Naive thymus-derived CD4-positive, alpha-beta T cell (primary cell): ENCODE results near the gene SETD5. TPM values are rescaled to one million over a fixed set of nuclear protein-coding genes. Genes with fewer than 3 reads are reported as not detected.
A peak's percentile ranks its signal among the peaks of the same experiment; 100 is the strongest.

Experiments
- ATAC-seq: fragments of 150-1000 bp; cut with Tn5 transposase; 2 replicates; pipeline ENCODE4 v1.10.0; 2021; ENCODE audit warnings: mild to moderate bottlenecking, moderate library complexity
- CTCF ChIA-PET: fragments of 350-600 bp; sonication (Branson Sonifier 250); formaldehyde crosslinking; loops from one replicate; lab custom pipeline; 2021; ENCODE audit warnings: antibody characterized with exemption; lab: Charles Lee
- POLR2A ChIA-PET: fragments of 350-600 bp; sonication (Branson Sonifier 250); formaldehyde crosslinking; loops from one replicate; lab custom pipeline; 2021; ENCODE audit warnings: antibody characterized with exemption, inconsistent platforms; lab: Charles Lee
- DNase-seq, 9 donors: peaks; one replicate each; pipeline versions ENCODE4 v3.0.0 to v3.0.0-alpha.2; 2020 to 2022; ENCODE audit warnings: mixed read lengths in 1 of 9
- H3K27ac ChIP-seq: one replicate; pipeline ENCODE4 v1.7.0; 2013; ENCODE audit warnings: mild to moderate bottlenecking, low read depth, low read length, moderate library complexity
- H3K27me3 ChIP-seq, 2 donors: one replicate each; pipeline ENCODE4 v1.7.0; 2013; ENCODE audit warnings: low read length in 2 of 2, mild to moderate bottlenecking in 2 of 2, moderate library complexity in 2 of 2; ENCODE audit not compliant: control insufficient read depth in 2 of 2, insufficient read depth in 2 of 2
- H3K36me3 ChIP-seq, 3 experiments: 1 replicate in 2 of 3; 2 replicates in 1 of 3; pipeline ENCODE4 v1.7.0; 2013; ENCODE audit warnings: low read length in 3 of 3, mild to moderate bottlenecking in 3 of 3, moderate library complexity in 1 of 3; ENCODE audit not compliant: insufficient read depth in 3 of 3, control insufficient read depth in 2 of 3
- H3K4me1 ChIP-seq, 2 donors: one replicate each; pipeline ENCODE4 v1.7.0; 2013; ENCODE audit warnings: low read length in 2 of 2, mild to moderate bottlenecking in 2 of 2, moderate library complexity in 1 of 2; ENCODE audit not compliant: control insufficient read depth in 2 of 2, insufficient read depth in 2 of 2
- H3K4me3 ChIP-seq: 2 replicates; pipeline ENCODE4 v1.7.0; 2013; ENCODE audit warnings: mild to moderate bottlenecking, low read length
- H3K9me3 ChIP-seq, 3 experiments: 1 replicate in 2 of 3; 2 replicates in 1 of 3; pipeline ENCODE4 v1.7.0; 2013; ENCODE audit warnings: low read length in 3 of 3; ENCODE audit not compliant: control insufficient read depth in 2 of 3
- H3K27ac Mint-ChIP-seq, 9 donors: one replicate each; pipeline ENCODE4 v1.8.0; 2020 to 2022; ENCODE audit warnings: mixed read lengths in 9 of 9, mild to moderate bottlenecking in 8 of 9, moderate library complexity in 5 of 9, inconsistent platforms in 2 of 9
- H3K27me3 Mint-ChIP-seq, 5 donors: one replicate each; pipeline ENCODE4 v1.8.0; 2021 to 2022; ENCODE audit warnings: mixed read lengths in 5 of 5, mild to moderate bottlenecking in 1 of 5
- H3K36me3 Mint-ChIP-seq, 5 donors: one replicate each; pipeline ENCODE4 v1.8.0; 2020 to 2022; ENCODE audit warnings: mixed read lengths in 5 of 5, mild to moderate bottlenecking in 3 of 5, inconsistent platforms in 1 of 5
- H3K4me1 Mint-ChIP-seq, 7 donors: one replicate each; pipeline ENCODE4 v1.8.0; 2020 to 2022; ENCODE audit warnings: mixed read lengths in 7 of 7, mild to moderate bottlenecking in 3 of 7, inconsistent platforms in 1 of 7
- H3K4me3 Mint-ChIP-seq, 10 donors: one replicate each; pipeline ENCODE4 v1.8.0; 2020 to 2022; ENCODE audit warnings: mild to moderate bottlenecking in 10 of 10, mixed read lengths in 10 of 10, moderate library complexity in 6 of 10, inconsistent platforms in 2 of 10
- H3K9me3 Mint-ChIP-seq, 11 donors: one replicate each; pipeline ENCODE4 v1.8.0; 2020 to 2022; ENCODE audit warnings: mixed read lengths in 11 of 11, mild to moderate bottlenecking in 4 of 11, inconsistent platforms in 1 of 11, moderate library complexity in 1 of 11
- intact Hi-C, 2 donors: fragments of 100-400 bp; cut with micrococcal nuclease; formaldehyde crosslinking; loops; one replicate each; pipeline ENCODE4 v1.15.1; 2023
- polyA plus RNA-seq, 2 donors: library from polyadenylated mRNA; unstranded; fragments of 300-500 nt; fragmentation: Illumina TruSeq; gene quantifications; one replicate each; pipeline ENCODE4 v1.2.3, GENCODE V29; 2021
- total RNA-seq, 6 experiments: library from RNA in 5 of 6; stranded (reverse) in 5 of 6; gene quantifications; 1 replicate in 5 of 6; 2 replicates in 1 of 6; pipeline ENCODE4 v1.2.3 and lab custom pipeline; 2021 to 2026

The SETD5 gene
- total and polyA plus RNA-seq, 7 experiments from 2014 or later, result 28.7 to 157 (median 130) TPM

DNA sequence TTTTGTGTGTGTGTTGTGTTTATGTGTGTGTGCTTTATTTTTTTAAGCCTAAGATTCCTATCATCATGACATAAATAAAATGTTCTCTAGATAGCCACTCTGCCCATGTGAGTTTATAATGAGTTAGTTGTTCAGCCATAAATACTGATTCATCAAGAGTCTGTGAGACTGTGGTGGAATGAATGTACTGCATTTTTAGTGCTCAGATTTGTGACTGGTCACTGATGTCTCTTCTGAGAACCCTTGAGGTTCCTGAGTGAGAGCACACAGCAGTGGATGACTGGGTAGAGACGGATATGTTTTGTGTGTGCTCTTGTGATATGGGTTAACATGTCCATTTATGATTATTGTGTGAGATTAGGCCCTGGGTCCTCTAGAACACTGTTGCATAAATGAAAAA, 51.2 kb downstream of the SETD5 start:
- Histone ChIP-seq H3K9me3 (no peaks in the 10 kb centered on the region), H3K4me1 (peaks cover 0 to 3% of the 10 kb centered on the region in 2 donors), H3K36me3 (peaks cover 29 to 80% (median 39%) of the 10 kb centered on the region in 3 experiments), H3K27ac (no peak overlapping the region), H3K4me3 (no peak overlapping the region), H3K27me3 (no peaks in the 10 kb centered on the region)
- ChIA-PET POLR2A (no interaction called here), CTCF (no interaction called here)
- Mint-ChIP-seq H3K27ac (peak overlapping the region in 5 of 9 donors; percentile 6 to 75 (median 36)), H3K9me3 (no peaks in the 10 kb centered on the region), H3K36me3 (peaks cover 22 to 54% (median 32%) of the 10 kb centered on the region in 5 donors), H3K4me1 (peaks cover 11 to 34% (median 18%) of the 10 kb centered on the region in 7 donors), H3K4me3 (no peak overlapping the region), H3K27me3 (no peaks in the 10 kb centered on the region)
- no peak for ATAC-seq
- no peak for DNase-seq
- intact Hi-C loops, result no loop called here

DNA sequence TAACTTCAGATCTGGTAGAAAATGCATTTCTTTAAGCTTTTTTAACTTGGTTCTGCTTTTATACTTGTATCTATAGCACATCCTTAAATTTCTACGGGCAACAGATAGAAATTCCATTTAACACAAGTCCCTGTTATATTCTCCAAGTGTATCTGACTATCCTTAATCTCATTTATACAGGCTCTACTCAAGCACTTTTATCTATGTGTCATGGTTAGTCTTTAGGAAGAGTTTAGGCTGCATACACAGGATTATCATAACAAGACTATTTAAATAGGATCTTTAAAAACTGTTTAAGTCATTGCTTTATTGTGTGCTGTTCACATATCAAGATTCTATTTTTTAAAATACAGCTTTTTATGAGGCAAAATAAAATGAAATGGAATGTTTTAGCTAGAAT, 52.7 kb downstream of the SETD5 start:
- POLR2A ChIA-PET, result no interaction called here
- Mint-ChIP-seq H3K4me3 (no peak overlapping the region), H3K27me3 (no peaks in the 10 kb centered on the region), H3K4me1 (peaks cover 11 to 34% (median 18%) of the 10 kb centered on the region in 7 donors), H3K27ac (peak overlapping the region in 2 of 9 donors; percentile 2 to 75), H3K9me3 (no peaks in the 10 kb centered on the region), H3K36me3 (peaks cover 13 to 51% (median 27%) of the 10 kb centered on the region in 5 donors)
- H3K9me3 ChIP-seq, result no peaks in the 10 kb centered on the region
- CTCF ChIA-PET, result interaction anchor here (0.5 to 0.6 kb wide), 2 partner anchors 180 to 476 kb away, joined by 3 to 4 read pairs; no protein-coding TSS in a partner anchor
- no peaks in the 10 kb centered on the region for H3K27me3 ChIP-seq
- peaks cover 25 to 75% (median 51%) of the 10 kb centered on the region in 3 experiments for H3K36me3 ChIP-seq
- DNase-seq (no peak), ATAC-seq (no peak)
- H3K4me3 ChIP-seq, result no peak overlapping the region
- peaks cover 0 to 3% of the 10 kb centered on the region in 2 donors for H3K4me1 ChIP-seq
- intact Hi-C loops, result no loop called here
- no peak overlapping the region for H3K27ac ChIP-seq

DNA sequence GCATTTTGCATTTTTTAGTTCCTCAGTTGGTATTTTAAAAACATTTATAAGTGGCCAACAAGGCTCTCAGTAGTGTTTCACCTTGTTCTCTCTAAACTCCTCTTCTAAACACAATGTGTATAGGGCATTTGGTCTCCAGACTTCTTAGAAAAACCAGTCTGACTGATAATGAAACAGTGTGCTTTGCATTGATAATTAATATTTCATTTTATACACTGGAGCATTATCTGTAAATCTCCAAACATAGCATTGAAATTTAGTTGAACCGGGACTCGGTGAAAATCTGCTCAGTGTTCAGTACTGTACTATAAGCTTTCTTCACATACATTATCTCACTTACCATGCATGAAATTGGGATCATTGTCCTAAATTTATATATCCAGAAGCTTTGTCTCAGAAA, 53.6 kb downstream of the SETD5 start:
- no peaks in the 10 kb centered on the region for H3K27me3 ChIP-seq
- Mint-ChIP-seq H3K27ac (peak overlapping the region in 1 of 9 donors; percentile 87), H3K4me3 (no peak overlapping the region), H3K36me3 (peaks cover 13 to 49% (median 29%) of the 10 kb centered on the region in 5 donors), H3K27me3 (no peaks in the 10 kb centered on the region), H3K9me3 (no peaks in the 10 kb centered on the region), H3K4me1 (peaks cover 11 to 34% (median 18%) of the 10 kb centered on the region in 7 donors)
- intact Hi-C loops, result no loop called here
- ATAC-seq, result no peak
- H3K36me3 ChIP-seq, result peaks cover 20 to 76% (median 52%) of the 10 kb centered on the region in 3 experiments
- H3K4me3 ChIP-seq, result no peak overlapping the region
- no peak overlapping the region for H3K27ac ChIP-seq
- H3K9me3 ChIP-seq, result no peaks in the 10 kb centered on the region
- ChIA-PET CTCF (no interaction called here), POLR2A (no interaction called here)
- H3K4me1 ChIP-seq, result peaks cover 0 to 3% of the 10 kb centered on the region in 2 donors
- no peak for DNase-seq

DNA sequence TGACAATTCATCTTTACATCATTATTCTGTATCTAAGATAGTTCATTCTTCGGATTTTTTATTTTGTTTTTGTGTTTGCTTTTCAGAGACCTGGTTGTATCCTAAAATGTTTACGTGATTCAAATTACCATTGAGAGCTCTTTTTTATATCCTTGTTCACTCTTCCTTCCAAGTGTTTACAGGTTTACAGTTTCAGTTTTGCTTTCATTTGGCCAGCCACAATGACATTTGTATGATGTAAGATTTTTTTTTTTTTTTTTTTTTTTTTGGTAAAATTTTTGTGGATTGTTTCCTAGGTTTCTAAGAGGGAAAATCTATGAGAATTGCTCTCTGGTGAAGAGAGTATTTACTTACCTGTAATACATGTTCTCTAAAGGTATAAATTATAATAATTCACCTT, 55.0 kb downstream of the SETD5 start:
- peak overlapping the region in 8 of 9 donors; percentile 45 to 98 (median 82) for H3K27ac Mint-ChIP-seq
- intact Hi-C loops, result loop anchor here in 1 of 2 donors (1.0 to 2.0 kb wide), 3 partner anchors 55 to 197 kb away; partner anchors contain the start of genes MTMR14, SETD5 and THUMPD3
- DNase-seq, result peak in 2 of 9 donors; percentile 0 to 9
- Histone ChIP-seq H3K4me1 (peaks cover 0 to 3% of the 10 kb centered on the region in 2 donors), H3K36me3 (peaks cover 20 to 73% (median 54%) of the 10 kb centered on the region in 3 experiments), H3K27me3 (no peaks in the 10 kb centered on the region), H3K4me3 (no peak overlapping the region), H3K9me3 (no peaks in the 10 kb centered on the region), H3K27ac (peak overlapping the region; percentile 11)
- H3K36me3 Mint-ChIP-seq, result peaks cover 13 to 39% (median 26%) of the 10 kb centered on the region in 5 donors
- ChIA-PET CTCF (no interaction called here), POLR2A (interaction anchor here (0.6 to 0.8 kb wide), 2 partner anchors 55 to 84 kb away, joined by 4 read pairs; partner anchors contain the start of gene SETD5)
- no peaks in the 10 kb centered on the region for H3K9me3 Mint-ChIP-seq
- peaks cover 11 to 34% (median 18%) of the 10 kb centered on the region in 7 donors for H3K4me1 Mint-ChIP-seq
- peak overlapping the region in 3 of 10 donors; percentile 25 to 86 (median 50) for H3K4me3 Mint-ChIP-seq
- H3K27me3 Mint-ChIP-seq, result no peaks in the 10 kb centered on the region
- no peak for ATAC-seq

- CTCF ChIA-PET, result interaction anchor here (0.6 kb wide), 1 partner anchor 52 kb away, joined by 3 read pairs; no protein-coding TSS in a partner anchor
- POLR2A ChIA-PET, result no interaction called here
- intact Hi-C loops, result no loop called here
- Histone ChIP-seq H3K9me3 (no peaks in the 10 kb centered on the region), H3K27me3 (no peaks in the 10 kb centered on the region), H3K36me3 (peaks cover 7 to 52% (median 32%) of the 10 kb centered on the region in 3 experiments), H3K27ac (no peak overlapping the region), H3K4me3 (no peak overlapping the region), H3K4me1 (peaks cover 0 to 3% of the 10 kb centered on the region in 2 donors)
- Mint-ChIP-seq H3K9me3 (no peaks in the 10 kb centered on the region), H3K27me3 (no peaks in the 10 kb centered on the region), H3K36me3 (peaks cover 6 to 27% (median 14%) of the 10 kb centered on the region in 5 donors), H3K27ac (no peak overlapping the region), H3K4me3 (no peak overlapping the region), H3K4me1 (peaks cover 5 to 26% (median 14%) of the 10 kb centered on the region in 7 donors)
- no peak for DNase-seq
- no peak for ATAC-seq
Measured at GRCh38 chr3:9455596-9456131, 58.2 kb downstream of the SETD5 start.

DNA sequence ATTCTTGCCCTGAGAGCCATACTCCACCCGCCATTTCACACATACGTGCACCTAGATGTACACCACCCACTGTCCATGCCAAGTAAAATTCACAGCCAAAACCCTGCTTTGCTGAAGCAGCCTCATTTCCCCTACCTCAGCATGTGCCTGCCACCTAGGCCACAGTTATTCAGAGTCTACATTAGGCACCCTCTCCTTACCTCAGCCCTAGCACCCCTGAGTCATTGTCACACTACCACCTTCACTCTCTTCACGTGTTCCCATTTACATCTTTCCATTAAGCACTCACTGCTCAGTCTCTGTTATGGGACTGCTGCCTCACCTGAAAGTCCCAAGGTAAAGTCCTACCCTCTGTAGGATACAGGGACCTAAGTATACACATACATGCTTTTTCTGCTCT, 70.0 kb downstream of the SETD5 start:
- peaks cover 0 to 26% (median 0%) of the 10 kb centered on the region in 7 donors for H3K4me1 Mint-ChIP-seq

More for the DNA sequence above, 70.0 kb downstream of the SETD5 start:
- CTCF ChIA-PET, result no interaction called here
- H3K36me3 ChIP-seq, result peaks cover 13 to 92% (median 48%) of the 10 kb centered on the region in 3 experiments
- Mint-ChIP-seq H3K9me3 (no peaks in the 10 kb centered on the region), H3K4me3 (no peak overlapping the region), H3K27ac (peak overlapping the region in 4 of 9 donors; percentile 63 to 86 (median 69)), H3K36me3 (peaks cover 18 to 61% (median 42%) of the 10 kb centered on the region in 5 donors), H3K27me3 (no peaks in the 10 kb centered on the region)
- intact Hi-C loops, result no loop called here
- no peaks in the 10 kb centered on the region for H3K27me3 ChIP-seq
- no peak overlapping the region for H3K27ac ChIP-seq
- H3K4me1 ChIP-seq, result no peaks in the 10 kb centered on the region
- no peak for ATAC-seq
- no peak for DNase-seq
- no peak overlapping the region for H3K4me3 ChIP-seq
- no peaks in the 10 kb centered on the region for H3K9me3 ChIP-seq
- POLR2A ChIA-PET, result no interaction called here
